A549 (cell line): ENCODE measurements around the gene TTC8. TPM values are rescaled to one million over a fixed set of nuclear protein-coding genes. Genes with fewer than 3 reads are reported as not detected.
"Not testable (repeated sequence)": the region's sequence is repeated elsewhere in the genome, so short reads cannot be mapped to it uniquely, and the experiment has no call there.

ENCODE experiments used
- ATAC-seq, 2 experiments: fragments of 200-7000 bp in 1 of 2; fragments of >200 bp in 1 of 2; cut with Nextera tagmentation in 1 of 2; cut with Tn5 transposase in 1 of 2; 3 replicates each; pipeline versions ENCODE4 v1.8.0 to v1.9.1; 2018 to 2020; ENCODE audit warnings: mild to moderate bottlenecking in 1 of 2, moderate library complexity in 1 of 2
- CTCF ChIA-PET: fragments of 300-600 bp; sonication (Branson Sonifier 250); formaldehyde crosslinking; extraction: SDS; loops from one replicate; lab custom pipeline; 2021; ENCODE audit warnings: antibody characterized with exemption, inconsistent platforms; lab: Yijun Ruan, JAX
- POLR2A ChIA-PET: fragments of 350-600 bp; formaldehyde crosslinking; extraction: SDS; loops from one replicate; lab custom pipeline; 2021; ENCODE audit warnings: antibody characterized with exemption, inconsistent platforms; lab: Yijun Ruan, JAX
- DNase-seq, 2 experiments: peaks; one replicate each; pipeline versions ENCODE4 v3.0.0 to v3.0.0-alpha.2; 2011 to 2016; ENCODE audit warnings: low read depth in 1 of 2, low spot score in 1 of 2
- FAIRE-seq: peaks from 2 replicates; lab custom pipeline; 2011; peaks lifted over from hg19 to GRCh38; lab: Jason Lieb, UNC
- H3K27ac ChIP-seq, 2 experiments: fragments of >200 bp; sonication (Bioruptor Twin); formaldehyde crosslinking; 3 replicates each; pipeline ENCODE4 v1.5.1; 2016 to 2017
- H3K4me1 ChIP-seq: fragments of >200 bp; sonication (Bioruptor Twin); formaldehyde crosslinking; 3 replicates; pipeline ENCODE4 v1.6.1; 2016
- H3K4me2 ChIP-seq: fragments of >200 bp; sonication (Bioruptor Twin); formaldehyde crosslinking; 3 replicates; pipeline ENCODE4 v1.6.1; 2016
- H3K4me3 ChIP-seq: fragments of >200 bp; sonication (Bioruptor Twin); formaldehyde crosslinking; 3 replicates; pipeline ENCODE4 v1.5.1; 2016
- H3K9me3 ChIP-seq: fragments of >200 bp; sonication (Bioruptor Twin); formaldehyde crosslinking; 3 replicates; pipeline ENCODE4 v1.6.1; 2016
- ATOH8 ChIP-seq: fragments of 250-450 bp; sonication (Bioruptor Pico); IDR thresholded peaks from 2 replicates; pipeline ENCODE4 v1.5.0; 2020; ENCODE audit warnings: low read depth, mild to moderate bottlenecking, moderate library complexity
- BCL3 ChIP-seq: fragments of >200 bp; sonication (Bioruptor Twin); formaldehyde crosslinking; IDR thresholded peaks from 3 replicates; pipeline ENCODE4 v1.6.1; 2016
- CBX2 ChIP-seq: fragments of 200-600 bp; sonication (generic); IDR thresholded peaks from 2 replicates; pipeline ENCODE4 v1.6.1; 2016; ENCODE audit warnings: low read depth, mild to moderate bottlenecking, borderline replicate concordance
- EHF ChIP-seq: fragments of 250-450 bp; sonication (Bioruptor Pico); IDR thresholded peaks from 2 replicates; pipeline ENCODE4 v1.5.0; 2020; ENCODE audit warnings: mild to moderate bottlenecking
- EP300 ChIP-seq, 2 experiments: fragments of >200 bp; sonication (Bioruptor Twin); formaldehyde crosslinking; IDR thresholded peaks; 2 replicates in 1 of 2; 3 replicates in 1 of 2; pipeline ENCODE4 v1.6.1; 2016 to 2017
- GATA3 ChIP-seq: IDR thresholded peaks from 2 replicates; pipeline ENCODE4 v1.6.1; 2012; ENCODE audit warnings: borderline replicate concordance
- HDAC2 ChIP-seq: fragments of 200-600 bp; sonication (generic); IDR thresholded peaks from 2 replicates; pipeline ENCODE4 v1.6.1; 2016
- HES2 ChIP-seq: fragments of >200 bp; sonication (Bioruptor Twin); formaldehyde crosslinking; IDR thresholded peaks from 2 replicates; pipeline ENCODE4 v1.6.1; 2016
- HOXA7 ChIP-seq: fragments of 250-450 bp; sonication (Bioruptor Pico); IDR thresholded peaks from 2 replicates; pipeline ENCODE4 v1.5.0; 2020; ENCODE audit warnings: mild to moderate bottlenecking, moderate library complexity
- HOXB13 ChIP-seq: fragments of 250-450 bp; sonication (Bioruptor Pico); IDR thresholded peaks from 2 replicates; pipeline ENCODE4 v1.5.0; 2020; ENCODE audit warnings: low read depth, mild to moderate bottlenecking, moderate library complexity
- JUN ChIP-seq, 2 experiments: fragments of >200 bp; sonication (Bioruptor Twin); formaldehyde crosslinking; IDR thresholded peaks; 2 replicates in 1 of 2; 3 replicates in 1 of 2; pipeline ENCODE4 v1.6.1; 2016 to 2017
- NR3C1 ChIP-seq: fragments of >200 bp; sonication (Bioruptor Twin); formaldehyde crosslinking; IDR thresholded peaks from 3 replicates; pipeline ENCODE4 v1.6.1; 2017
- POLR2AphosphoS2 ChIP-seq: conservative IDR thresholded peaks from 2 replicates; pipeline ENCODE4 v1.6.1; 2012; ENCODE audit warnings: low read length, improper control_type of control experiment, inconsistent platforms
- REST ChIP-seq: fragments of 200-600 bp; sonication (generic); IDR thresholded peaks from 2 replicates; pipeline ENCODE4 v1.6.1; 2016; ENCODE audit warnings: antibody characterized with exemption, mild to moderate bottlenecking, moderate library complexity
- RFX5 ChIP-seq: fragments of 450-650 bp; IDR thresholded peaks from 2 replicates; pipeline ENCODE4 v1.7.1; 2014; ENCODE audit warnings: antibody characterized with exemption, mild to moderate bottlenecking, moderate library complexity
- WGBS: methylation state at CpG from one replicate; pipeline ENCODE4 v1.1.6; 2017; ENCODE audit errors: missing lambda C conversion rate; 5-methylcytosine and 5-hydroxymethylcytosine counted together
- polyA plus RNA-seq, 4 experiments: library from polyadenylated mRNA; depleted of rRNA in 3 of 4; stranded (reverse); fragments of >200 nt; fragmentation: RNase III in 1 of 4; extraction: RNeasy Plus Mini Kit Qiagen cat#74134 plus additional on column Dnase treatment in 1 of 4; gene quantifications; 2 replicates in 3 of 4; 3 replicates in 1 of 4; pipeline ENCODE4 v1.2.3, GENCODE V29; 2011 to 2017
- TF ChIP-seq, protein P1 (sequence below): IDR thresholded peaks from 2 replicates; pipeline ENCODE4 v1.6.1; 2012; ENCODE audit warnings: low read depth, borderline replicate concordance
- TF ChIP-seq, protein P2 (sequence below): IDR thresholded peaks from 2 replicates; pipeline ENCODE4 v1.6.1; 2012

Gene TTC8
- polyA plus RNA-seq, 2 of the 4 experiments (the other 2 are of a cell fraction) = 36.6 to 56.8 TPM

DNA sequence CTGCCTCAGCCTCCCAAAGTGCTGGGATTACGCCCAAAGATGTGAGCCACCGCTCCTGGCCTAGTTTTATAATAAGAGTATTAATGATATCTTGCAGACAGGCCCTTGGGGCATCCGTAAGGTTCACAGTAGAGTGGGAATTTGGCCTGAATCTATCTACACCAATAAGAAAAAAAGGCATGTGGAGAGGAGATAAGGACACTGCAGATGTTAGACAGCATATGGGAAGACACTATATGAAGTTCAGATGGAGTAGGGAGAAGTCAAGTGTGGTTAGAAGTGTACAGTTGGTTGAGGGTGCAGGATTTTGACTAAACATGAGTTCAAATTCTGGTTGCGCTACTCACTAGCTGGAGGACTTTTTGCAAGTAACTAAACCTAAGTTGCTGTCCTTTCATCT is 8.5 kb upstream of the TTC8 start:
- no peak for DNase-seq
- ATAC-seq = no peak
- H3K4me3 ChIP-seq = no peak overlapping the region
- H3K9me3 ChIP-seq = no peaks in the 10 kb centered on the region
- CTCF ChIA-PET = interaction anchor here (0.7 kb wide), 1 partner anchor 196 kb away, joined by 3 read pairs; no protein-coding TSS in a partner anchor
- no peak overlapping the region for H3K27ac ChIP-seq
- no peak for FAIRE-seq
- 71% methylated on average over 4 of the region's 4 CpGs for WGBS
- H3K4me2 ChIP-seq = no peak overlapping the region
- no peaks in the 10 kb centered on the region for H3K4me1 ChIP-seq
- POLR2A ChIA-PET = interaction anchor here (1.1 kb wide), 1 partner anchor 8 kb away, joined by 3 read pairs; the partner anchor contains the start of gene TTC8
- TF ChIP-seq ATOH8 = no peak
- no peak for TF ChIP-seq JUN (IDR thresholded peaks at IDR 0.05)
- TF ChIP-seq HDAC2 = no peak
- TF ChIP-seq, all 56 proteins: peak for 0

GRCh38 chr14:88818018-88818417 is 6.4 kb upstream of the TTC8 start:
- ChIA-PET POLR2A (no interaction called here), CTCF (interaction anchor here (1.7 kb wide), 1 partner anchor 15 kb away, joined by 4 read pairs; no protein-coding TSS in a partner anchor)
- no peak overlapping the region for H3K4me2 ChIP-seq
- FAIRE-seq (no peak), ATAC-seq (no peak), DNase-seq (no peak)
- H3K4me3 ChIP-seq = no peak overlapping the region
- no peaks in the 10 kb centered on the region for H3K9me3 ChIP-seq
- no peaks in the 10 kb centered on the region; the same call in 2 of the 3 replicates for H3K4me1 ChIP-seq
- TF ChIP-seq HES2 (no peak), HOXB13 (CRISPR knock-in tag) (no peak), GATA3 (no peak), EHF (CRISPR knock-in tag) (no peak), EP300 (IDR thresholded peaks at IDR 0.05) (no peak), JUN (IDR thresholded peaks at IDR 0.05) (no peak), RFX5 (no peak)
- H3K27ac ChIP-seq = no peak overlapping the region
- WGBS = 53% methylated on average over 1 of the region's 1 CpG

- not testable (repeated sequence) for ATAC-seq
These were observed 4.8 kb upstream of the TTC8 start for GRCh38 chr14:88819674-88820073.

DNA sequence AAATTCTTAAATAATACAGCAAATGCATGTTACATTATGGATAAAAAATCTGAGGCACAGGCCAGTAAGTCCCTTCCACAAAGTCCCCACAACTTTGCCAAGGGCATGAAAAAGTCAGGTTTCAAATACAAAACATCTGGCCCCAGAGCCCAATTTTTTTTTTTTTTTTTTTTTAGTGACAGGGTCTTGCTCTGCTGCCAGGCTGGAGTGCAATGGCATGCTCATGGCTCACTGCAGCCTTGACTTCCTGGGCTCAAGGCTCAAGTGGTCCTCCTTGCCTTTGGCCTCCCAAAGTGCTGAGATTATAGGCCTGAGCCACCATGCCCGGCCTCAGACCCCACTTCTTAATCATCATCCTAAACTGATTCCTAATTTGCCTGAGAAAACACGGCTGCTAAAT is 3.1 kb upstream of the TTC8 start:
- H3K4me2 ChIP-seq = no peak overlapping the region
- ChIA-PET POLR2A (no interaction called here), CTCF (no interaction called here)
- H3K4me1 ChIP-seq = peaks cover 11% of the 10 kb centered on the region
- no peak overlapping the region for H3K4me3 ChIP-seq
- DNase-seq (no peak), ATAC-seq (no peak), FAIRE-seq (no peak)
- no peaks in the 10 kb centered on the region for H3K9me3 ChIP-seq
- TF ChIP-seq HOXA7 (CRISPR knock-in tag) (no peak), NR3C1 (no peak), CBX2 (no peak), JUN (IDR thresholded peaks at IDR 0.05) (no peak), BCL3 (no peak), POLR2AphosphoS2 (no peak), REST (no peak), HOXB13 (CRISPR knock-in tag) (no peak)
- TF ChIP-seq, protein P1, sequence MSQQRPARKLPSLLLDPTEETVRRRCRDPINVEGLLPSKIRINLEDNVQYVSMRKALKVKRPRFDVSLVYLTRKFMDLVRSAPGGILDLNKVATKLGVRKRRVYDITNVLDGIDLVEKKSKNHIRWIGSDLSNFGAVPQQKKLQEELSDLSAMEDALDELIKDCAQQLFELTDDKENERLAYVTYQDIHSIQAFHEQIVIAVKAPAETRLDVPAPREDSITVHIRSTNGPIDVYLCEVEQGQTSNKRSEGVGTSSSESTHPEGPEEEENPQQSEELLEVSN = no peak
- TF ChIP-seq, protein P2, sequence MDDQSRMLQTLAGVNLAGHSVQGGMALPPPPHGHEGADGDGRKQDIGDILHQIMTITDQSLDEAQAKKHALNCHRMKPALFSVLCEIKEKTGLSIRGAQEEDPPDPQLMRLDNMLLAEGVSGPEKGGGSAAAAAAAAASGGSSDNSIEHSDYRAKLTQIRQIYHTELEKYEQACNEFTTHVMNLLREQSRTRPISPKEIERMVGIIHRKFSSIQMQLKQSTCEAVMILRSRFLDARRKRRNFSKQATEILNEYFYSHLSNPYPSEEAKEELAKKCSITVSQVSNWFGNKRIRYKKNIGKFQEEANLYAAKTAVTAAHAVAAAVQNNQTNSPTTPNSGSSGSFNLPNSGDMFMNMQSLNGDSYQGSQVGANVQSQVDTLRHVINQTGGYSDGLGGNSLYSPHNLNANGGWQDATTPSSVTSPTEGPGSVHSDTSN = no peak
- H3K27ac ChIP-seq = no peak overlapping the region
- WGBS = 70% methylated on average over 2 of the region's 2 CpGs

More at GRCh38 chr14:88819674-88820073, 4.8 kb upstream of the TTC8 start:
- POLR2A ChIA-PET, H3K4me2 ChIP-seq, H3K9me3 ChIP-seq, H3K4me3 ChIP-seq, FAIRE-seq, DNase-seq, H3K4me1 ChIP-seq, H3K27ac ChIP-seq: not testable (repeated sequence)
- WGBS = 21% methylated on average over 3 of the region's 3 CpGs
- CTCF ChIA-PET = interaction anchor here (1.0 kb wide), 1 partner anchor 10 kb away, joined by 4 read pairs; no protein-coding TSS in a partner anchor
